HepG2 (cell line): ENCODE results near the gene KRT3.

Source experiments
- JUNB ChIP-seq: sonication (generic); formaldehyde crosslinking; IDR thresholded peaks from 2 replicates; pipeline ENCODE4 v1.8.0; 2022; ENCODE audit warnings: missing genetic modification reagents, mild to moderate bottlenecking, borderline replicate concordance
- ZNF335 ChIP-seq: sonication (generic); formaldehyde crosslinking; IDR thresholded peaks from 2 replicates; pipeline ENCODE4 v1.4.0; 2020; ENCODE audit warnings: missing genetic modification reagents

- TF ChIP-seq JUNB (CRISPR knock-in tag), result no peak
- no peak for TF ChIP-seq ZNF335 (CRISPR knock-in tag)
Measured at GRCh38 chr12:52820521-52820920, 24.6 kb upstream of the KRT3 start.
